SU-DHL-6 (cell line): ENCODE results near the gene FAM181B.

Source experiments
- CTCF ChIP-seq: fragments of 200-600 bp; sonication (generic); IDR thresholded peaks from one replicate; pipeline ENCODE4 v1.5.1; 2017; ENCODE audit warnings: antibody characterized with exemption, mild to moderate bottlenecking, low read length, moderate library complexity; ENCODE audit not compliant: insufficient read depth, poor library complexity, severe bottlenecking
- EZH2phosphoT487 ChIP-seq: fragments of 200-600 bp; sonication (generic), shearing (Covaris generic); conservative IDR thresholded peaks from 2 replicates; pipeline ENCODE4 v1.6.1; 2018; ENCODE audit warnings: mild to moderate bottlenecking, antibody characterized with exemption, low read length, moderate library complexity, mixed read lengths

- TF ChIP-seq EZH2phosphoT487 = no peak
- no peak for TF ChIP-seq CTCF
Observed at GRCh38 chr11:82722231-82722630, 11.4 kb downstream of the FAM181B start.
